NB4 (cell line): ENCODE results near the gene KLK6.

Source experiments
- DNase-seq: peaks from one replicate; pipeline ENCODE4 v3.0.0; 2010; ENCODE audit warnings: low read depth
- H3K4me3 ChIP-seq: one replicate; pipeline ENCODE4 v1.5.1; 2011; ENCODE audit warnings: mild to moderate bottlenecking, low read depth, low read length, moderate library complexity
- MAX ChIP-seq: IDR thresholded peaks from 2 replicates; pipeline ENCODE4 v1.6.1; 2011; ENCODE audit warnings: low read depth, low read length
- MYC ChIP-seq: IDR thresholded peaks from 2 replicates; pipeline ENCODE4 v1.6.1; 2011; ENCODE audit warnings: low read depth, low read length
- POLR2A ChIP-seq: IDR thresholded peaks from 2 replicates; pipeline ENCODE4 v1.6.1; 2011; ENCODE audit warnings: mild to moderate bottlenecking; ENCODE audit not compliant: insufficient read length; ENCODE audit errors: extremely low read depth
- TF ChIP-seq, protein P1 (sequence below): IDR thresholded peaks from one replicate; pipeline ENCODE4 v1.5.1; 2012; ENCODE audit warnings: low read depth, low read length

Gene KLK6

GRCh38 chr19:50982186-50982585, 12.8 kb upstream of the KLK6 start:
- DNase-seq, result no peak
- TF ChIP-seq, protein P1, sequence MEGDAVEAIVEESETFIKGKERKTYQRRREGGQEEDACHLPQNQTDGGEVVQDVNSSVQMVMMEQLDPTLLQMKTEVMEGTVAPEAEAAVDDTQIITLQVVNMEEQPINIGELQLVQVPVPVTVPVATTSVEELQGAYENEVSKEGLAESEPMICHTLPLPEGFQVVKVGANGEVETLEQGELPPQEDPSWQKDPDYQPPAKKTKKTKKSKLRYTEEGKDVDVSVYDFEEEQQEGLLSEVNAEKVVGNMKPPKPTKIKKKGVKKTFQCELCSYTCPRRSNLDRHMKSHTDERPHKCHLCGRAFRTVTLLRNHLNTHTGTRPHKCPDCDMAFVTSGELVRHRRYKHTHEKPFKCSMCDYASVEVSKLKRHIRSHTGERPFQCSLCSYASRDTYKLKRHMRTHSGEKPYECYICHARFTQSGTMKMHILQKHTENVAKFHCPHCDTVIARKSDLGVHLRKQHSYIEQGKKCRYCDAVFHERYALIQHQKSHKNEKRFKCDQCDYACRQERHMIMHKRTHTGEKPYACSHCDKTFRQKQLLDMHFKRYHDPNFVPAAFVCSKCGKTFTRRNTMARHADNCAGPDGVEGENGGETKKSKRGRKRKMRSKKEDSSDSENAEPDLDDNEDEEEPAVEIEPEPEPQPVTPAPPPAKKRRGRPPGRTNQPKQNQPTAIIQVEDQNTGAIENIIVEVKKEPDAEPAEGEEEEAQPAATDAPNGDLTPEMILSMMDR, result no peak
- no peak for TF ChIP-seq POLR2A
- TF ChIP-seq MAX, result no peak
- TF ChIP-seq MYC, result no peak
- no peak overlapping the region for H3K4me3 ChIP-seq

- H3K4me3 ChIP-seq, result no peak overlapping the region
- DNase-seq, result no peak
- no peak for TF ChIP-seq POLR2A
- TF ChIP-seq, protein P1, result no peak
- TF ChIP-seq MAX, result no peak
- TF ChIP-seq MYC, result no peak
Observed at GRCh38 chr19:50981587-50982146, 12.3 kb upstream of the KLK6 start.

DNA sequence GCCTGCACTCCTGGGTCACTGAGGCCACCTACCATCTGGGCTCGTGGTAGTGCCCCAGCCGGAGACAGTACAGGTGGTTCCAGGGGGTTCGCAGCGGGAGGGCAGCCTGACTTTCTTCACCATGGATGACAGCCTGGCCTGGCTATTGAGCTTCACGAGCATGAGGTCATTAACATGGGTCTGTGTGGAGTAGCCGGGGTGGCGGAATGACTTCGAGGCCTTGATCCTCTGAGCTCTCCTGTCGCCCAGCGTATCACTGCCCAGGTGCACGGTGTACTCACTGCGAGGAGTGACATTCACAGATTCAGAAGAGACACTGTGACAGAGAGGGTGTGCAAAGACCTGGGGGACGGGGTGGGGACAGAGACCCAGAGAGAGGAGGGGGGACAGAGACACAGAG, 10.8 kb upstream of the KLK6 start:
- DNase-seq, result no peak
- H3K4me3 ChIP-seq, result no peak overlapping the region
- TF ChIP-seq MYC (no peak), MAX (no peak), POLR2A (no peak)
- TF ChIP-seq, protein P1, result no peak

- TF ChIP-seq, protein P1, result no peak
- TF ChIP-seq MYC (no peak), POLR2A (no peak), MAX (no peak)
- no peak overlapping the region for H3K4me3 ChIP-seq
- DNase-seq, result no peak
Observed at GRCh38 chr19:50979758-50980157, 10.4 kb upstream of the KLK6 start.

- H3K4me3 ChIP-seq, result no peak overlapping the region
- DNase-seq, result no peak
Observed at GRCh38 chr19:50978772-50979390, 9.5 kb upstream of the KLK6 start.

More at GRCh38 chr19:50978772-50979390, 9.5 kb upstream of the KLK6 start:
- TF ChIP-seq MAX, result no peak
- TF ChIP-seq POLR2A, result no peak
- TF ChIP-seq, protein P1, result no peak
- no peak for TF ChIP-seq MYC
